Choroid plexus epithelial cell (primary cell): Measurements from ENCODE around the gene ABI2.

Experiments
- DNase-seq: peaks from one replicate; pipeline ENCODE4 v3.0.0-alpha.2; 2010; ENCODE audit warnings: low read depth
- H3K4me3 ChIP-seq: 2 replicates; pipeline ENCODE4 v1.5.1; 2011; ENCODE audit warnings: low read depth, mild to moderate bottlenecking, control low read depth, low read length, moderate library complexity
- TF ChIP-seq, protein P1 (sequence below): conservative IDR thresholded peaks from 2 replicates; pipeline ENCODE4 v1.5.1; 2011; ENCODE audit warnings: low read depth, mild to moderate bottlenecking, control low read depth, inconsistent platforms, low read length, moderate library complexity

Gene ABI2

DNA sequence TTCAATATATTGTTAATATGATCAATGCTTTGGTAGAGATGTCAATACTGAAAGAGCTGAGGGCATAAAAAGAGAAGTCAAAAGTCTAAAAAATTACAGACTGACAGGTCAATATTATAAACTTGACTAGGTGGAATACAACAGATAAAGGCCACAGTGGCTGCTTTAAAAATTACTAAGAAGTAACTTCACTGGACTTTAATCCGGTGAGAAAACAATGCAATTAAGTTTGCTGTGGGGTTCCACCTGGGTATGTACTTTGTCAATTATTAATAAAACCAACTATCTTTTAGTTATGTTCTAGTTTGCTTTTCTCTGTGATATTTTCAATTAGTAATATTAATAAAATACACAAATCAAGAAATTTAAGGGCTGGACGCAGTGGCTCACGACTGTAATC lies 162.2 kb downstream of the ABI2 start:
- H3K4me3 ChIP-seq, result no peak overlapping the region
- TF ChIP-seq, protein P1, sequence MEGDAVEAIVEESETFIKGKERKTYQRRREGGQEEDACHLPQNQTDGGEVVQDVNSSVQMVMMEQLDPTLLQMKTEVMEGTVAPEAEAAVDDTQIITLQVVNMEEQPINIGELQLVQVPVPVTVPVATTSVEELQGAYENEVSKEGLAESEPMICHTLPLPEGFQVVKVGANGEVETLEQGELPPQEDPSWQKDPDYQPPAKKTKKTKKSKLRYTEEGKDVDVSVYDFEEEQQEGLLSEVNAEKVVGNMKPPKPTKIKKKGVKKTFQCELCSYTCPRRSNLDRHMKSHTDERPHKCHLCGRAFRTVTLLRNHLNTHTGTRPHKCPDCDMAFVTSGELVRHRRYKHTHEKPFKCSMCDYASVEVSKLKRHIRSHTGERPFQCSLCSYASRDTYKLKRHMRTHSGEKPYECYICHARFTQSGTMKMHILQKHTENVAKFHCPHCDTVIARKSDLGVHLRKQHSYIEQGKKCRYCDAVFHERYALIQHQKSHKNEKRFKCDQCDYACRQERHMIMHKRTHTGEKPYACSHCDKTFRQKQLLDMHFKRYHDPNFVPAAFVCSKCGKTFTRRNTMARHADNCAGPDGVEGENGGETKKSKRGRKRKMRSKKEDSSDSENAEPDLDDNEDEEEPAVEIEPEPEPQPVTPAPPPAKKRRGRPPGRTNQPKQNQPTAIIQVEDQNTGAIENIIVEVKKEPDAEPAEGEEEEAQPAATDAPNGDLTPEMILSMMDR, result no peak

DNA sequence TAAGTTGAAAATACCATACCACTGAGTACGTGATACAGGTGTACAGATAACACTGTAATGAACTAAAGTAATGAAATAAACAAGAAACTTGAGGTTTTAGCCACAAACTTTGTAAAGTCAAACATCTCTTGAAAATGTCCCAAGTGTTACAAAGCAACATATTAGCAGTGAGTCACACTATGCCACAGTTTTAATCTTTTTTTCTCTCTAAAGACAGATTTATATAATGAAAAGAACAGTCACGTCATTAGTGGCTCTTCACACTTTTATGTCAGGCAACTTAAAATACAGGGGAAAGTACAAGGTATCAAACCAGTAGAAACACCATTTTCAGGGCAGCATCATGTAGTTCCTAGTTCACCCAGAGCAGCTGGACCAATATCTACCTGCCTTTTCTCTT lies 164.8 kb downstream of the ABI2 start:
- no peak overlapping the region for H3K4me3 ChIP-seq
- peak; percentile 13 for DNase-seq
- TF ChIP-seq, protein P1, result no peak

More for the DNA sequence above, 162.2 kb downstream of the ABI2 start:
- no peak for DNase-seq
